HCT116 (cell line): ENCODE measurements around the gene PPFIA2.

ENCODE experiments used
- EGR1 ChIP-seq: IDR thresholded peaks from 2 replicates; pipeline ENCODE4 v1.6.1; 2012; ENCODE audit warnings: low read depth
- EZH2 ChIP-seq: fragments of 200-600 bp; sonication (generic); IDR thresholded peaks from 2 replicates; pipeline ENCODE4 v1.6.1; 2017; ENCODE audit warnings: antibody characterized with exemption, mixed run types
- EZH2phosphoT487 ChIP-seq: fragments of 200-600 bp; IDR thresholded peaks from 2 replicates; pipeline ENCODE4 v1.6.1; 2018; ENCODE audit warnings: antibody characterized with exemption, borderline replicate concordance
- FOSL1 ChIP-seq: IDR thresholded peaks from 2 replicates; pipeline ENCODE4 v1.6.1; 2012; ENCODE audit warnings: low read depth
- POLR2A ChIP-seq: IDR thresholded peaks from 2 replicates; pipeline ENCODE4 v1.7.0; 2011; ENCODE audit warnings: borderline replicate concordance; ENCODE audit not compliant: insufficient read depth, insufficient read length; ENCODE audit errors: extremely low read depth
- POLR2AphosphoS5 ChIP-seq: IDR thresholded peaks from 2 replicates; pipeline ENCODE4 v1.6.1; 2011; ENCODE audit warnings: mild to moderate bottlenecking, low read depth, low read length, moderate library complexity
- RAD21 ChIP-seq: IDR thresholded peaks from 2 replicates; pipeline ENCODE4 v1.6.1; 2012; ENCODE audit warnings: low read depth, mild to moderate bottlenecking
- REST ChIP-seq: IDR thresholded peaks from 2 replicates; pipeline ENCODE4 v1.6.1; 2012; ENCODE audit warnings: low read depth
- SRF ChIP-seq: IDR thresholded peaks from 2 replicates; pipeline ENCODE4 v1.6.1; 2012; ENCODE audit warnings: low read depth
- TF ChIP-seq, protein P1 (sequence below): IDR thresholded peaks from 2 replicates; pipeline ENCODE4 v1.6.1; 2012
- TF ChIP-seq, protein P2 (sequence below), 3 experiments: fragments of 200-600 bp in 1 of 3; sonication (generic) in 1 of 3; IDR thresholded peaks in 2 of 3; conservative IDR thresholded peaks in 1 of 3; 2 replicates each; pipeline ENCODE4 v1.5.1; 2012 to 2017; ENCODE audit warnings: low read depth in 2 of 3, low read length in 2 of 3, antibody characterized with exemption in 1 of 3, borderline replicate concordance in 1 of 3, control low read depth in 1 of 3, mild to moderate bottlenecking in 1 of 3, mixed read lengths in 1 of 3, mixed run types in 1 of 3, moderate library complexity in 1 of 3; ENCODE audit not compliant: insufficient read depth in 1 of 3
- TF ChIP-seq, protein P3 (sequence below): IDR thresholded peaks from 2 replicates; pipeline ENCODE4 v1.6.1; 2011; ENCODE audit warnings: mild to moderate bottlenecking, low read length, moderate library complexity; ENCODE audit not compliant: insufficient replicate concordance; ENCODE audit errors: extremely low read depth

- TF ChIP-seq RAD21 (no peak), POLR2A (no peak), FOSL1 (no peak), EZH2phosphoT487 (no peak), EZH2 (no peak), REST (no peak), POLR2AphosphoS5 (no peak), SRF (no peak), EGR1 (no peak)
- TF ChIP-seq, protein P1, sequence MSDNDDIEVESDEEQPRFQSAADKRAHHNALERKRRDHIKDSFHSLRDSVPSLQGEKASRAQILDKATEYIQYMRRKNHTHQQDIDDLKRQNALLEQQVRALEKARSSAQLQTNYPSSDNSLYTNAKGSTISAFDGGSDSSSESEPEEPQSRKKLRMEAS = no peak
- TF ChIP-seq, protein P2, sequence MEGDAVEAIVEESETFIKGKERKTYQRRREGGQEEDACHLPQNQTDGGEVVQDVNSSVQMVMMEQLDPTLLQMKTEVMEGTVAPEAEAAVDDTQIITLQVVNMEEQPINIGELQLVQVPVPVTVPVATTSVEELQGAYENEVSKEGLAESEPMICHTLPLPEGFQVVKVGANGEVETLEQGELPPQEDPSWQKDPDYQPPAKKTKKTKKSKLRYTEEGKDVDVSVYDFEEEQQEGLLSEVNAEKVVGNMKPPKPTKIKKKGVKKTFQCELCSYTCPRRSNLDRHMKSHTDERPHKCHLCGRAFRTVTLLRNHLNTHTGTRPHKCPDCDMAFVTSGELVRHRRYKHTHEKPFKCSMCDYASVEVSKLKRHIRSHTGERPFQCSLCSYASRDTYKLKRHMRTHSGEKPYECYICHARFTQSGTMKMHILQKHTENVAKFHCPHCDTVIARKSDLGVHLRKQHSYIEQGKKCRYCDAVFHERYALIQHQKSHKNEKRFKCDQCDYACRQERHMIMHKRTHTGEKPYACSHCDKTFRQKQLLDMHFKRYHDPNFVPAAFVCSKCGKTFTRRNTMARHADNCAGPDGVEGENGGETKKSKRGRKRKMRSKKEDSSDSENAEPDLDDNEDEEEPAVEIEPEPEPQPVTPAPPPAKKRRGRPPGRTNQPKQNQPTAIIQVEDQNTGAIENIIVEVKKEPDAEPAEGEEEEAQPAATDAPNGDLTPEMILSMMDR (IDR thresholded peaks at IDR 0.05 in 2 of 3, conservative IDR thresholded peaks at IDR 0.05 in 1 of 3; ENCODE audit: borderline replicate concordance in 1 of 3, insufficient read depth in 1 of 3, low read depth in 2 of 3, low read length in 2 of 3) = no peak
- TF ChIP-seq, protein P3, sequence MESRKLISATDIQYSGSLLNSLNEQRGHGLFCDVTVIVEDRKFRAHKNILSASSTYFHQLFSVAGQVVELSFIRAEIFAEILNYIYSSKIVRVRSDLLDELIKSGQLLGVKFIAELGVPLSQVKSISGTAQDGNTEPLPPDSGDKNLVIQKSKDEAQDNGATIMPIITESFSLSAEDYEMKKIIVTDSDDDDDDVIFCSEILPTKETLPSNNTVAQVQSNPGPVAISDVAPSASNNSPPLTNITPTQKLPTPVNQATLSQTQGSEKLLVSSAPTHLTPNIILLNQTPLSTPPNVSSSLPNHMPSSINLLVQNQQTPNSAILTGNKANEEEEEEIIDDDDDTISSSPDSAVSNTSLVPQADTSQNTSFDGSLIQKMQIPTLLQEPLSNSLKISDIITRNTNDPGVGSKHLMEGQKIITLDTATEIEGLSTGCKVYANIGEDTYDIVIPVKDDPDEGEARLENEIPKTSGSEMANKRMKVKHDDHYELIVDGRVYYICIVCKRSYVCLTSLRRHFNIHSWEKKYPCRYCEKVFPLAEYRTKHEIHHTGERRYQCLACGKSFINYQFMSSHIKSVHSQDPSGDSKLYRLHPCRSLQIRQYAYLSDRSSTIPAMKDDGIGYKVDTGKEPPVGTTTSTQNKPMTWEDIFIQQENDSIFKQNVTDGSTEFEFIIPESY = no peak
Observed at GRCh38 chr12:81558031-81558430, 201.1 kb downstream of the PPFIA2 start.
